GM21723 (cell line): Measurements from ENCODE around the gene CCK.
A peak's percentile ranks its signal among the peaks of the same experiment; 100 is the strongest.

Experiments
- ATAC-seq: cut with Tn5 transposase; IDR thresholded peaks from one replicate; pipeline ENCODE4 v1.9.1; 2021; ENCODE audit warnings: mild to moderate bottlenecking, moderate library complexity; ENCODE audit not compliant: unreplicated experiment

Gene CCK

DNA sequence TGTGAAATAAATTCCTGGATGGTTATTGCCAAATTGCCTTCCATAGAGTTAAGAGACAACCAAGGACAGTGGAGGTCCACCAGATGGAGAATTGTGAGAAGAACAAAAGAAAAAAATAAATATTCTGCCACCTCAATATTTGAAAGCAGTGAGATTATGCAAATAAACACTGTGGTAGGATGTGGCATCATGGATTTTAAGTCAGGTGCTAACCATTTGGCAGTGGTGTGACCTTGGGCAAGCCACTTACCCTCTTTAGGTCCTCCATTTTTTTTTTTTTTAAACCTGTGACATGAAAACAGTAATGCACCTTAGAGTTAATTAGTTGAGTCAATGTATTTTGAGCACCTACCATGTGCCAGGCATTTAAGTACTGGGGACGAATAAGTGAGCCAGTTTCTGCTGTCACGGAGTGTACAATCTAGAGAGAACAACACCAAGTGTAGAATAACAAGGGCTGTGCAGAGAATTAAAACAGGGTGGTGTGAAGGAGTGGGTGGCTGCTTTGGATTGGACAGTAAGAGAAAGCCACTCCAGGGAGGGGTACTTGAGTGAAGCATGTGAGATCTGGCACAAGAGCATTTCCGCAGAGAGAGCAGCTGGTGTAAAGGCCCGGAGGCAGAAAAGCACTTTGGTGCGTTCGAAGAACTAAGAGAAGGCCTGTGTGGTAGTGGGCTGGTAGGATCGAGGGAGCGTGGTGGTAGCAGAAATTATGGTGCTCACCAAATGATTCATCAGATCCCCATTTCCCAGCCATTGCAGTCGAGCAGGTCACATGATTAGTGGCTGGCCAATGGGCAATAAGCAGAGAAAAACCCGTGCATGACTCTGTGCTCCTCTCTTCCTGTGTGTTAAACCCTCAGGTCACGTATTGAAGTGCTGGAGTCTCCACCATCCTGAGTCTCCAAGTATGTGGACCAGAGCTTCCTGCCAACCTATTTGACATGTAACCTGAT lies 39.2 kb downstream of the CCK start:
- ATAC-seq, result no peak

DNA sequence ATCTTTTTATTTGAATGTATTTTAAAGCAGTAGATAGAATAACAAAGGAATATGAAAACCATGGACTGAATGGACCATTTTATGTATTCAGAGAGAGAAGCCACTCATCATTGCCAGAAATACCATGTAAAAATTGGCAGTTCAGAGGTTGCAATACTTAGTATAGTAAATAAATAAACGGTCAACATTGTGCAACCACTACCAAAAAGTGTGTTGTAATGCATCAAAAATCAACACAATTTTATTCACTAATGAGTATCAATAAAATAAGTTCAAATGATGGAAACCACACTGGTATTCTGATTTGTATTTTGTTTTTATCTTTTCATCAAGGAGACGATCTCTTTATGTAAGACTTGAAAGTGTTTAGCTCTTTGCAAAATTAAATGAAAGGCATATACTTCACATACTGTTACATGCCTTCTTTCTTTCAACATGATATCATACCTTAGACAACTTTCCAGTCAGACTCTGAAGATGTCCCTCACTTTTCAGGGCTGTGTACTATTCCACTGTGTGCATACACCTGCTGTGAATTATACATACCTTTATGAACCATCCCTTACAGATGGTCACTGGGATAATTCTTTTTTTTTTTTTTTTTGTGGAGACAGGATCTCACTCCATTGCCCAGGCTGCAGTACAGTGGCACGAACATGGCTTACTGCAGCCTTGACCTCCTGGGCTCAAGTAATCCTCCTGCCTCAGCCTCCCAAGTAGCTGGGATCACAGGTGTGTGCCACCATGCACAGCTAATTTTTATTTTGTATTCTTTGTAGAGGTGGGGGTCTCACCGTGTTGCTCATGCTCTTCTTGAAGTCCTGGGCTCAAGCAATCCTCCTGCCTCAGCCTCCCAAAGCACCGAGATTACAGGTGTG lies 40.3 kb downstream of the CCK start:
- no peak for ATAC-seq

DNA sequence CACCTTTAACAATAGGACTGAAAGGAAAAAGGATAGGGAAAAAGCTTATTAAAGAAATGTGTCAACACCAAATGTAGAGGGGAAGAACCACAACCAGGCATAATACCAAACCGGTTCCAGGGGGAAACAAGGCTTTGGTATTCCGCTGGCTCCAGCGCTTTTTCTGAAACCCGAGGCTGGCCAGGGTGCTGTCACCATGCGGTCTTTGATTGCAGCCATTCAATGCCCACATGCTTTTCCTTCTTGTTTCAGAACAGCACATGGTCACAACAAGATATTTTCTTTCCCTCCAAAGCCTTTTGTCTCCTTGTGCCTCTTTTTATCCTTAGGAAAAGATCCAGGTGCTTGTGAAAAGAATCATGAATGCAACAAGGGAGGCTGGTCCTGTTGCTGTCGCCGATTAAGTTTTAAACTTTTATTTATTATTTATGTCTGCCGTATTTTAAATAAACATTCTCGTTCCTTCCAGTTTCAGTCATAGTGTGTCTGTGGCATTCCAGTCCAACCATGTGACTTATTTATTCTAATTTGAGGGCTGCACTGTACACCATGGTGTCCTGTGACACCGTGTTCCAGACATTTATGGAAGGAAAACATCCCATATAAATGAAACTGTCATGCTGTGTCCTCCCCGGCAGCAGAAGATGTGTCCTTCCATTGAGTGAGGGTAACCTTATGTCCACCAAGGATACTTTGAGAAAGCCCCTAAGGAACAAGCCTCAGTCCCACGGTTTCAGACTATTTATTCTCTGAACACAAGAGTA lies 41.1 kb downstream of the CCK start:
- ATAC-seq, result no peak

DNA sequence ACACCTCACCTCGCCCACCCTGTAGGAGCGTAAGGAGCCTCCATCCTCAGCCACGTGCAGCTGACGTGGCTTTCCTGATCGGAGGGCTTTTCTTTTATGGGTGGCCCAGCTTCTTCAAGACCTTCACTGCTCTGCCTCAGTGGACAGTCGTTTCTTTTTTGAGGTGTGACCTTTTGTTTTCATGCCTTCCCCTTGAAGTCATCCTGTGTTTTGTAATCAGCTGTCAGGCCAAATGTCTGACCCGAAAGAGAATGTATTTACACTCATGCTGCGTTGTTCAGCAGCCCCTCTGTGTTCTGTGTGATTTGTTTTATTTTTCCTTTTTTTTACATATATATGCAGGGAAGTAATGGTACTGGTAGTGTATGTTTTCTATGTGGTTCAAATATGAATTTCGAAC lies 41.8 kb downstream of the CCK start:
- ATAC-seq, result no peak

DNA sequence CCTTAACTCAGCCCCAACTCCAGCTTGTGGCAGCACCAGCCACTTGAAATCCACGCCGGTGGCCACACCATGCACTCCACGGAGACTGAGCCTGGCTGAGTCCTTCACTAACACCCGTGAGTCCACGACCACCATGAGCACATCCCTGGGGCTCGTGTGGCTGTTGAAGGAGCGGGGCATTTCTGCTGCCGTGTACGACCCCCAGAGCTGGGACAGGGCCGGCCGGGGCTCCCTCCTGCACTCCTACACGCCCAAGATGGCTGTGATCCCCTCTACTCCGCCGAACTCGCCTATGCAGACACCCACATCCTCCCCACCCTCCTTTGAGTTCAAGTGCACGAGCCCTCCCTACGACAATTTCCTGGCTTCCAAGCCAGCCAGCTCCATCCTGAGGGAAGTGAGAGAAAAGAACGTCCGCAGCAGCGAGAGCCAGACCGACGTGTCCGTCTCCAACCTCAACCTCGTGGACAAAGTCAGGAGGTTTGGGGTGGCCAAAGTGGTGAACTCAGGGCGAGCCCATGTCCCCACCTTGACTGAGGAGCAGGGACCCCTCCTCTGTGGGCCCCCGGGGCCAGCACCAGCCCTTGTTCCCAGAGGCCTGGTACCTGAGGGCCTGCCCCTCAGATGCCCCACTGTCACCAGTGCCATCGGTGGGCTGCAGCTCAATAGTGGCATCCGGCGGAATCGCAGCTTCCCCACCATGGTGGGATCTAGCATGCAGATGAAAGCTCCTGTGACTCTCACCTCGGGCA lies 42.9 kb downstream of the CCK start:
- no peak for ATAC-seq

DNA sequence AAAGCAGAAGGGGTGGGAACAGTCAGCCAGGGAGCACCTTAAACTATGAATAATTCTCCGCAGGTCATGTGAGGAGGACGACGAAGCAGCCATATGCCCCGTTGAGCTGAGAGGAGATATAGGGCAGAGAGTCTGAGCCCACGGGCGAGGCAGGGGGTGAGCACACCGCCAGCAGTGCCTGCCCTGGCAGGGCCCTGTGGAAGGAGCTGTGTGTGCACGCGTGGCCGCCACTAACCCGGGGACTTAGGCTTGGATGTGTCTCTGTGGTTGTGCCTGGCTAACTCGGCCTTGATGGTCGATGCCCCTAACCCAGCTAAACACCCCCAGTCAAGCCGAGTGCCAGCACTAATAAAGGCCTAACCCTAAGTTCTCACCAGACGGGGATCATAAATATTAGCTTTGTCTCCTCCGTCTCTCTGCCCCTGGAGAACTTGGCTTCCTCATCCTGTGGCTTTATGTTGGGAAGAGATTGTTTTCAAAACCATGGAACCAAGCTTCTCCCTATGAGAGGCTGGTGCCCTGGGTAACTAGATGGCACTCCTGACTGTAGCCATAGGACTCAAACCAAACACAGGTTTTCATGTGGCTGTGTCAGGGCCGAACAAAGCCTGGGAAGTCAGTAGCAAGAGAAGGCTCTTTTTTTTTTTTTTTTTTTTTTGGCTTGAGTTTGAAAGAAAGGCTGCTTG lies 45.4 kb downstream of the CCK start:
- ATAC-seq, result no peak

DNA sequence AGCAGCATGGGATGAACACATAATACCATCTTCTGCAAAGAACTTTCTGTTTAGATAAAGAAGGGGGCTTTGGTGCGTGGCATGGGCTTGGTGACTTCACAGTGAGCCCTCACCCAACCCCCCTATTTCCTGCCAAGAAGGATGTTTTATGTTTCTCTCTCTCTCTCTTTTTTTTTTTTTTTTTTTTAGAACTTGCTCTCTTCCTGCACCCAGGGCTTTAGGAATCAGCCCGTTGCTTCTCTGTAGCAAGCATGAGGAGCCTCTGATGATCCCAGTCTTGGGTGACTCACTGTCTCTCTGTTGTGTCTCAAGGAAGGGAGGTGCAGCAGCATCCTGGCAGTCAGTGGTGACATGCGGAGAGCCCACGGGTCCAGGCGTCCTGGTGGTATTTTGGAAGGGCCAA lies 49.1 kb downstream of the CCK start:
- no peak for ATAC-seq

DNA sequence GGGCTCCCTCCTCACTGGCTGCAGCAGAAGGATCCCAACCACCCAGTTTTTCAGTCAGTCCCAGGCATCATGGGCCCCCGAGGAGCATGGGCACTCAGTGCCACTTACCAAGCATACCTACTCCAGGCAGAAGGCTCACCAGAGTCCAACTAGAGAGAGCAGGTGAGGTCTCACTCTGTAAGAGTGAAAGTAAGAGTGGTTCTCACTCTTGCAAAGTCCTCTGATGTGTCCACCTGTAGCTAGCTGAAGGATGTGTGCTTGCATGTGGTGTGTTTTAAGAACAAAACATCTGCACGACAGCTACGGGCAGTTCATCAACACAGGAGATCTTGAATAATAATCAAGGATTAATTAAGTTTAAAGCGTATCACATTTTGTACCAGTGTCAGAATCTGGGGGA lies 49.7 kb downstream of the CCK start:
- peak; percentile 59 for ATAC-seq

DNA sequence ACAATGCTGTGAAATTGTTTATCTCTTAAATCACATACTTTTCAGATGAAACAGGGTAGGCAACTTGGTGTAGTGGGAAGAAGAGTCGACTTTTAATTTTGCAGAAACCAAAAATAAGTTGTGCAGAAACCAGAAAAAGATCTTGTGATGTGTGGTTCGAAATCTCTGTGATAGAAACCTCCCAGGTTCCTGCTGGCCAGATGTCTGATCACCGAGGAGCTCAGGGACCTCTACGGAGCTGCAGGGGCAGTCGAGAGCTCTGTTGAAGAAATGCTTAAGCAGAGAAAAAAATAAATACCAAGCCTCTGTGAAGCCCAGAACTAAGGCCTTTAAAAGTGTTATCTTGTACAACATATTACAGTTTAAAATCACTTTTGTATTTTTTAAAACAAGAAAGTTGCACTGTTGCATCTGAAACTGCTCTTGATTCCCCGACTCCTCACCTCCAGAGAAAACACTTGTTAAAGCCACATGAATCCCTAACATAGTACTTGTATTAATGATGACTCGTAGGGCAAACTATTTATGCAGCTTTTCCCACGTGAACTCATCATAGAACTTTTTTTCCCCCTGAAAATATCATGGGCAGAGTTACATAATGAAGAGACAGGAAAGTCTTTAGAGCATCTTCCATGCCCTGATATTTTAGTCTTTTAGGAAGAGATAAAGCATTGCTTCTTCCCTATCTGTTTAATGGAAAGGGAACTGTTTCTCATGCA lies 51.3 kb downstream of the CCK start:
- peak; percentile 60 for ATAC-seq

DNA sequence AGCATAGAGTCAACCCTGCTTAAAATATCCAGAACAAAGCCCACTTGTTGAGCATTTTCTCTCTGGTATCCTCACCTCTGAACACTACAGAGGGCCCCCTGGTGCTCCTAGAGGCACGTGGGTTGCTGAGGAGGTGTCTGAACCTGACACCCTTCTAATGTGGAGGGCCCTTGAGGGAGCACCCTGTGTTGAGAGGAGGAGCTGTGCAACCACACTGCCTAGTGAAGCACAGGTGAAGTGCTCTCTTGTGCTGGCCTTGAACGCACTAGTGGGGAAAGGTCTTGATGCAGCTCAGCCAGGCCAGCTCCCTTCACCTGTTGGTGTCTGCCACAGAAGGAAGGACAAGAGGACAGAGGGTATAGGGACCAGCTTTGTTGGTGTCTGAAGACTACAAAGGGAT lies 51.9 kb downstream of the CCK start:
- ATAC-seq, result peak; percentile 35

DNA sequence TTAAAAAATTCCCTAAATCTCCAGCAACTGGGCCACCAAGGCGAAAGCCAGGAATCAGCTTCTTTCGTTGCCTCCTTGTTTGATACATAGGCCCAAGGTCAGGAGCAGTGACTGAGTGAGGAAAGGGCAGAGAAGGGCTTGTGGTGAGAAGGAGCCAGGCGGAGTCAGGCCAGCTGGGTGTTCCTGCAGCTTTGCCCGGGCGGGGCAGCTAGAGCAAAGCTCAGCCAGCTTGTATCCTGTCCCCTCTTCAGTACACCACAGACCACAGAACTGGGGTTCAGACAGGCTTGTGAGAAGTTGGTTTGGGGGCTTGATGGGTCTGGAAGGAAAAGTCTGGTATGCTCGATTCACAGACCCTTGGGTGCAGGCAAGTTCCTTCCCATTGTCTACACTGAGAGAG lies 52.6 kb downstream of the CCK start:
- ATAC-seq, result peak; percentile 46

DNA sequence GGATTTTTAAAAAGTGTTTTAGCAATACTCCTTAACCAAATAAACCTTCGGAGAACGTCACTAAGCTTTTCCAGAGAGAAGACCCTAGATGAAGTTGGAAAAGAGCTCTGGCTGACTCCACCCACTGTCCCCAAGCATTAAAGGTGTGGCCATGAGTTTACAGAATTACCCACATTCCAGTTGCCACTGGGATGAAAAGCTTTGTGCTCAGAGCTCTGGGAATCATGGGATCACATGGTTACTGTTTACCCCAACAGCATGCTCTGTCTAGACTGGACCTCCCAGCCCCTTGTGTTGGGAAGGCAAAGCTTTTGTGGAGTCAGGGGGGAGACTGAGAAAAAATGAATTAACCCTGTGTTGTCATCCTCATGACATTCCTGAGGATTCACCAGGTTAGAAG lies 55.3 kb downstream of the CCK start:
- no peak for ATAC-seq

DNA sequence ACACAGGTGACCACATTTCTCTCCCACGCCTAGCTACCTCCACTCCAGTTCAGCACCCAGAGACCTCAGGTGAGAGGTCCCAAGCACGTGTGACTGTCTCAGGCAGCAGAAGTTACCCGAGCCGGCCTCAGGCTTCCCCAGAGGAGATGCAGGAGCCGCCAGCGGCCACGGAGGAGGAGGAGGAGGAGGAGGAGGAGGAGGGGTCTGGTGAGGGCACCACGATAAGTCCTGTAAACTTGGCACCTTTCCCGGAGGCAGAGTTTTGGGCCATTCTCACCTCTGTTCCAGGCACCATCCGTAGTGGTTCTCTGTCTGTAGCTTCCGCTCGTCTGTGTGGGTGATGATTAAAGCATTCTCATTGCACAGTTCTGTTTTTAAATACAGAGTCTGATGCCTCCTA lies 56.1 kb downstream of the CCK start:
- no peak for ATAC-seq
